NCI-H526 treated with DMSO at 0.1 percent for 48 hours (cell line): ENCODE data around the gene TTC9.

ENCODE experiments used
- DNase-seq: peaks from one replicate; lab custom pipeline; 2025; lab: John Stamatoyannopoulos, UW

Gene TTC9

GRCh38 chr14:70645892-70646291, 4.2 kb downstream of the TTC9 start:
- no peak for DNase-seq

DNA sequence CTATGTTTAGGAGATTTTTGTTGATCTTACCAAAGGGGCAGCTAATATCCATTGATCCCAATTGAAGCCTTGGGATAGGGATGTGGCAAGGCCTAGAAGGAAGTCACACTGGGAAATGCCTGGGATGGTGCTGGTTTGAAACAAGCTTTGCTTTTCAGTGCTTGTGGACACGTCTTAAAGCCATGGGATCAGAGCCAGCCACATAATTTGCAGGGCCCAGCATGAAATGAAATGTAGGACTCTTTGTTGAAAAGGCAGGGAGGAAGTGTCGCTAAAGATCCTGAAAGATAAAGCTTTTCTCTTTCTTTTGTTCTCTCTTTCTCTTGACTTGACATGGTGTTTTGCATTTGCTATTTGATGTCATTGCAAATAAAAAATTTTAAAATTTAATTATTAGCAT, 5.0 kb downstream of the TTC9 start:
- no peak for DNase-seq

- no peak for DNase-seq
Measured at GRCh38 chr14:70648346-70648745, 6.6 kb downstream of the TTC9 start.

DNA sequence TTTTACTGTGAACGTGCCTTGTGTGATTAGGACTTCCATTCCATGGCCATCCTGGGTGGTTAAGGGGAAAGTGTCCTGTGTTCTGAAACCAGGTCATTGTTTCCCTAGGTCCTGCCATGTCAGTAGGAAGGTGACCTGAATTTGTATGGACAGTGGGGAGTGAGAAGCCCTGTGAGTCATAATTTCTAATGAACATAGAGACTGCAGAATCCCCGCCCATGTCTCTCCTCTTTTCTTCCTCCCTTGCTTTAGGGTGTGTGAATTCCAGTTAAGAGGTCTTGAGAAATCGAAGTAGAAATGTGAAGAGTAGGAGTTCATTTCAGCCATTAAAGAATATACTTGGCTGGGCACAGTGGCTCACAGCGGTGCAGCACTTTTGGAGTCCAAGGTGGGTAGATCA, 8.1 kb downstream of the TTC9 start:
- DNase-seq, result no peak

- no peak for DNase-seq
Measured at GRCh38 chr14:70651522-70651921, 9.8 kb downstream of the TTC9 start.

DNA sequence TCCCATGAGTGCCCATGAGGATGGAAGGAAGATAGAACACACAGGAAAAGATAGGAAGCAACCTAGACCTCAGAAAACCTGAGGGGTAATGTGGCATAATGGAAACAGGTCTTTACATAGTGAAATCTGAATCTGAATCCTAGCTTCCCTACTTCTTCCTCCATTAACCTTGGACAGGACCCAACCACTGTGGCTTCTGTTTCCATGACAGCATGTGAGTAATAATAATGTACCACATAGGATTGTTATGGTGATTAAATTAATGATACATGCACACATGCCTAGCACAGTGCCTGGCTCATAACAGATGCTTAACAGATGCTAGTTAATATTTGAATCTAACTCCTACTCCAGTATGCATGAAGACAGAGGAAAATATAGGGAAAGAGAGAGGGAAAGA, 11.2 kb downstream of the TTC9 start:
- no peak for DNase-seq

GRCh38 chr14:70653662-70654061, 11.9 kb downstream of the TTC9 start:
- DNase-seq, result no peak

GRCh38 chr14:70654632-70655031, 12.9 kb downstream of the TTC9 start:
- DNase-seq, result no peak

- DNase-seq, result no peak
Measured at GRCh38 chr14:70655110-70655826, 13.6 kb downstream of the TTC9 start.

DNA sequence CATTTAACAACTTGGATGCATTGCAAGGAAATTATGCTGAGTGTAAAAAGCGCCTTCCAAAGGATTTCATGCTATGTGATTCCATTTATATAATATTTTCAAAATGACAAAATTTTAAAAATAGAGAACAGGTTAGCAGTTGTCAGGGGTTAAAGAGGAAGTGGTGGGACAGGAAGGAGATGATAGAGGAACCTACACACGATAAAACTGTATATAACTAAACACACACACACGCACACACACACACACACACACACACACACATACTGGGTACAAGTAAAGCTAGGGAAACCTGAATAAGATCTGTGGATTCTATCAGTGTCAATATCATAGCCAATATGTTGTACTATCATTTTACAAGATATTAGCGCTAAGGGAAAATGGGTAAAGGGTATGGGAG, 17.2 kb downstream of the TTC9 start:
- DNase-seq, result no peak

GRCh38 chr14:70660967-70661893, 19.5 kb downstream of the TTC9 start:
- DNase-seq, result no peak

DNA sequence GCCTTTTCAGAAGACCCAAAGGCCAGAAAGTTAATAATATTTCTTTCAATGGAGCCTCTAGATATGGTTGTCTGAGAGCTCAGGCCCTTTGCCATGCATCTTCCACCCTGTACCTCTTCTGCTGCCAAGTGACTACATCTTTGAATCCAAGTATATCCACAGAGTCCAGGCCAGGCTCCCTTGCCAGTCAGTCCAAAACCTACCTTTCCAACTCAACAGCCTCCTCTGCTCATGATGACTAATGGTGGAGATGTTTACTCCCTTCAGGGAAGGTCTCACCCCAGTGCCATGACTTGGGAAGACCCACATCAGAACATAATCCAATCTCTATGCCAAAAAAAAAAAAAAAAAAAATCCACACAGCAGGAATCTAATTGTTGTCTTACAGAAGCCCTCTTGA, 20.4 kb downstream of the TTC9 start:
- DNase-seq, result no peak

DNA sequence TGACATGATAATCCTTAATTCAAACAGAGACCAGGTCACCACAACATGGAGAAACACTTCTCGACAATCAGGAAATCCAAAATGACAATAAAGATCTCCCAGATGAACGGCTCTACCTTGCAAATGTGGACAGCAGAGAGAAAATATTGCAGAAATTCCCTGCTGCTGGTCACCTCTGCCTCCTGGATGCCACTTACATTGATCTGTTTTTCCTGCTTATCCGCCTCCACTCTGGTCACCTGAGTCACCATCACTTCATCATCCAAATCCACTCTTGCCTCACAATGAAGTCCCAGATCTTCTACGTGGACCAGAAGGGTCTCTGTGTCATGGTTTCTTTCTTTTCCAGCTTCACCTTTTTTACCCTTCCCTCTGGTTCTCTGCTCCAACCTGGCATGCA, 21.1 kb downstream of the TTC9 start:
- DNase-seq, result no peak

- no peak for DNase-seq
Measured at GRCh38 chr14:70663707-70664179, 22.0 kb downstream of the TTC9 start.

GRCh38 chr14:70664698-70665447, 23.2 kb downstream of the TTC9 start:
- DNase-seq, result no peak

DNA sequence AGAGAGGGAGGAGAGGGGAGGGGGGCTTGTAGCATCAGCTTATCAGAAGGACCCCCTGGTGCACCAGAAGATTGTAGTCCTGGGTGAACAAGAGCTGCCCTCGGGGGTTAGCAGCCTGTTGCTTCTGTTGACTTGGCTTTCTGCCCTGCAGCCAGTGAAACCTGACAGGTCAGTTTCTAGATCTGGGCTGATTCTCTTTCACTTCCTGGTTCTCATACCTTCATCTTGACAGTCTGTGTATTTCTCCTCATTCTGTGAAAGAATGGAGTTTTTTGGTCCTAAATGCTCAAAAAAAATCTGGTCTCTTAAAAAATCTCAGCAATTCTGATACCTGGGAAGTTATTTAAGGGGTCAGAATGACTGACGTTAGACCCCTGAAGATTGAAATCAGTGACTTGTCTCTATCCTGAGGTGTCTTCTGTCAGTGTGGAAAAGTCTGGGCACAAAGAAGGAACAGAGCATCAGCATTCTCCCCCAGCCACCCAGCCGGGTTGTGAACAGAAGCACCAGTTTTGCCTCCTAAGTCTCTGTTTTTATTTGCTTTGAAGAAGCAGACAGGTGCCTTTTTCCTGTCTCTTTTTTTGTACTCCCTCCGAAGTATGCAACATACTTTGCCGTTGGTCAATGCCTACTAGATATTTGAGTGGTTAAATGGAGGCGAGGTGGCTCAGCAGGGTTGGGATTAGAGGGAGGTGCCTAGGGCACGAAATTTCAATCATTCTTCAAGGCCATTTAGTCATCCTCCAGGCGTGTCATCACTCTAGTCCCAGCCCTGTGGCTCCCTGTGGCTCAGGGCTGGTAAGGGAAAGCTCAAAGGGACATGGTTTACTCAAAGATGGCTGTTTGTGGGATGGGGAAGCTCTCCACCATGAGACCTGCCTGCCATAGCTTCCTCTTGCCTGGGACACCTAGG, 24.0 kb downstream of the TTC9 start:
- no peak for DNase-seq

GRCh38 chr14:70666361-70666686, 24.6 kb downstream of the TTC9 start:
- DNase-seq, result no peak

DNA sequence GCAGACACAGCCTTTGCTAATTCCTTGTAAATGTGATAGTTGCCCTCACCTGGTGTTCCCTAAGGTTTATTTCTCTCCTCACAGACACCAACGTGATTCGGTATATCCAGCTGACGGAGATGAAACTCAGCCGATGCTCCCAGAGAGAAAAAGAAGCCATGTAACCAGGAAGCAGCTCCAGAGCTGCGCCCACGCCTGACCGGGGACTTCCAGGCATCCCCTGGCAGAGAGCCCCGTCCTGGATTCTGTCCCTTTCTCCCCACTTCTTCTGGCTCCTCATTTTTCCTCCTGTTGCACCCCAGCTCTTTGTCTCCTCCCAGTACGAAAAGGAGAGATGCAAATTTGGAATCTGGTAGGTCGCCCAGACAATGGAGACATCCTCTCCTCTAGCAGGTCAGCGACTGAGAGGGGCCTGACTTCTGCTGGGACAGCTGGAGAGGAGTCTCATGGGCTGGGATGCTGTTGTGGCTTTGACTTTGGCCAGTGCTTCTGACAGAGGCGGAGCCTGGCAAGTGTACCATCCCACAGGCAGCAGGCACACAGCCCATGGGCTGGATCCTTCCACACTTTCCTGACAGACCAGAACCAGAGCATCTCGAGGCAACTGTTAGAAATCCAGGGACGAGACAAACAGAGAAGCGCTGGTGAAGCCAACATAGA, 29.4 kb downstream of the TTC9 start:
- DNase-seq, result no peak

DNA sequence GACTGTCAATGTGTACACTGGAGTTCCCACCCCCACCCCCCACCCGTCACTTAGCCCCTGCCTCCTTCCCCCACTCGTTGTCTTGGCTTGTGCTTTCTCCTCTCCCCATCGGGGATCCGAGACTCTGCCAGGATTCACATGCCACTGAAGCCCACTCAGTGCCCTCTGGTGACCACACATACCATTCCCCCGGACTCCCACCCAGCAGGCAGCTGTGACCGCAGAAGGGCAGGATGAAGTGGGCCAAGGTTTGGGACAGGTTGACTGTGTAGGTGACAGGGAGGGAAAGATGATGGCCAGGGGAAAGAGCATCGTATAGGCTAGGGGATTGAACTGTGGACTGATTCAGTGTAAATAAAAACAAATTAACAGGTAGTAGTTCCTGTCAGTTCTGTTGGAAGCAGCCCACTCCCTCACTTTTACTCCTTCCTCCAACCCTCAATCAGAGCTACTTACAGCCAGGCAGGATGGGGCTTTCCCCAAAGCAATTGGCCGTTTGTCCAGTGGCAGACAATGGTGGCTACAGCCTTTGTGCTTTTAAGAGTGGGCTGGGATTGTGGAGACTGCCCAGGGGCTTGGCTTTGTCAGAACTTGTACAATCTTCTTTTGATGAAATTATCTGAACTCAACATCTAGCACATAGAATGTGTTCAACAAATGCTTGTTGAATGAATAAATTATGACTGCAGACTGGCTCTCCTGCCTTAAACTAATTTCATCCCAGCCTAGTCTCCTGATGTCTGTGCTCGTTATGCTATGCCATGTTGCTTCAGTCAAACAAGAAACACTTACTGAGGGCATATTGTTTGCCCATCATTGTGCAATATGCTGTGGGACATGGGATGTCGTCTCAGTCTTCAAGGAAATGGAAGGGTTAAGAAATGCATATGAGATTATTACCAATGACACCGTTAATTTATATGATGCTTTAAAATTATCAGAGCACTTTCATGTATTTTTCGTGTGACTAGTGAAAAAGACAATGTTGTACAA, 30.2 kb downstream of the TTC9 start:
- DNase-seq, result no peak

DNA sequence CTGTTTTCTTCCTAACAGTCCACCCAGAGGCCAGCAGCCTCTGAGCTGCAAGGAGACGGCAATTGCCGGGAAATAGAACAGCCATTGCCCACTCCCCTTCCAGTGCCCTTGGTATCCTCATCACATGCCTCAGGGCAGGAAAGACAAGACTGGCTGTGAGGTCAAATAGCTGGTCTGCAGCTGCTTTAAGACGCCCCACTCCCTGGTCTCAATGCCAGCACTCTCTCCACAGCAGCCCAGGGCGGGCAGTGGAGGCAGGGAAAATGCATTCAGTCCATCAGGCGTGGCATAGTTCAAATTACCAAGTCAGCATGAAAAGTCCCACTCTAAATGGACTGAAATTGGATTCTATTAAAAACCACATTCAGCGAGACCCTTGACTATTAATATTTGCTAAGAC, 35.6 kb downstream of the TTC9 start:
- no peak for DNase-seq
